Transverse colon (tissue), 4 donors: ENCODE data around the gene ITGAE. TPM values are rescaled to one million over a fixed set of nuclear protein-coding genes. Genes with fewer than 3 reads are reported as not detected.
A peak's percentile ranks its signal among the peaks of the same experiment; 100 is the strongest.

Experiments used
- DNase-seq: peaks from one replicate; pipeline ENCODE4 v3.0.0-alpha.2; 2019
- H3K27ac ChIP-seq, 4 donors: fragments of 200-600 bp; sonication (generic); 2 replicates each; pipeline ENCODE4 v1.5.1; 2016 to 2018; ENCODE audit warnings: inconsistent platforms in 4 of 4
- H3K27me3 ChIP-seq: fragments of 200-600 bp; sonication (generic); 2 replicates; pipeline ENCODE4 v1.5.1; 2017; ENCODE audit warnings: inconsistent platforms
- H3K36me3 ChIP-seq, 4 donors: fragments of 200-600 bp; sonication (generic); 2 replicates each; pipeline ENCODE4 v1.5.1; 2017 to 2019; ENCODE audit warnings: inconsistent platforms in 4 of 4
- H3K4me1 ChIP-seq, 4 donors: fragments of 200-600 bp; sonication (generic); 2 replicates each; pipeline ENCODE4 v1.5.1; 2017 to 2020; ENCODE audit warnings: inconsistent platforms in 4 of 4
- H3K4me3 ChIP-seq, 4 donors: fragments of 200-600 bp; sonication (generic); 1 replicate in 1 of 4; 2 replicates in 3 of 4; pipeline versions ENCODE4 v1.5.1 to v1.6.1; 2017 to 2019; ENCODE audit warnings: inconsistent platforms in 4 of 4
- H3K9me3 ChIP-seq, 2 donors: fragments of 200-600 bp; sonication (generic); 2 replicates each; pipeline ENCODE4 v1.5.1; 2017 to 2019; ENCODE audit warnings: inconsistent platforms in 2 of 2
- CTCF ChIP-seq, 5 experiments: fragments of 200-600 bp in 3 of 5; fragments of 450-650 bp in 2 of 5; sonication (generic) in 3 of 5; IDR thresholded peaks; 1 replicate in 2 of 5; 2 replicates in 3 of 5; pipeline ENCODE4 v1.5.1; 2016 to 2017; ENCODE audit warnings: antibody characterized with exemption in 5 of 5, inconsistent platforms in 3 of 5, mild to moderate bottlenecking in 2 of 5, moderate library complexity in 1 of 5
- EP300 ChIP-seq: sonication (generic); formaldehyde crosslinking; IDR thresholded peaks from one replicate; pipeline ENCODE4 v1.6.1; 2017; ENCODE audit warnings: antibody characterized with exemption, low read depth
- POLR2A ChIP-seq: fragments of 450-650 bp; IDR thresholded peaks from one replicate; pipeline ENCODE4 v1.6.1; 2016; ENCODE audit warnings: antibody characterized with exemption, mild to moderate bottlenecking, moderate library complexity
- POLR2AphosphoS5 ChIP-seq, 3 donors: sonication (generic); formaldehyde crosslinking; IDR thresholded peaks; one replicate each; pipeline ENCODE4 v1.6.1; 2016; ENCODE audit warnings: antibody characterized with exemption in 3 of 3
- WGBS, 2 donors: methylation state at CpG; one replicate each; pipeline ENCODE4 v1.1.5; 2018; ENCODE audit warnings: low coverage in 1 of 2; 5-methylcytosine and 5-hydroxymethylcytosine counted together
- in situ Hi-C, 4 donors: fragments of 200-750 bp; cut with MboI; loops; one replicate each; pipeline versions ENCODE4 v1.15.0 to v1.15.1; 2017; ENCODE audit warnings: low sequenced_read_pairs in 3 of 4, low pct_ligation_motif_present in 1 of 4, low pct_unique_long_range_greater_than_20kb in 1 of 4
- intact Hi-C: fragments of 100-400 bp; cut with DNase I; formaldehyde crosslinking; loops from one replicate; pipeline ENCODE4 v1.15.1; 2023; ENCODE audit warnings: low total_unique reads
- total RNA-seq, 4 donors: library from RNA; depleted of rRNA; stranded (reverse); fragments of >200 nt; gene quantifications; one replicate each; pipeline ENCODE4 v1.1.0, GENCODE V29; 2016

Gene ITGAE
- total RNA-seq, 4 donors from 2014 or later, result 2.8 to 23.1 (median 14.5) TPM

DNA sequence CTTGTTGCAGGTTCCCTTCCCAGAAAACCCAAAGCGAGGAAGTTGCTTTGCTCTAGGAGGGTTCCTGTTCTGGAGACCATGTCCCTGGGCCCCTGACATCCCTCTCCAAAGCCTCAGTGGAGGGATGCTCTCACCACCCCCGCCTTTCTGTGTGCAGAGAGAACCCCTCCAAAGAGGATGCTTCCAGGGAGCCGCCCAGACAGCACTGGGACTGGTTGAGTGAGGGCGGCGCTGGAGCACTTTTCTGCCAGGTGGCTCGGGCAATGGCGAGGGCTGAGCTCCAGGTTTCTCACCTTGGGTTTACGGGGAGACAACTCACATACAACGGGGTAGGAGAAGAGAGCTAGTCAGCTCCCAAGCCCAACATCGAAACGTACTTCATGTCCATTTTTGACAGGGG, 125.1 kb downstream of the ITGAE start:
- H3K27ac ChIP-seq, result no peak overlapping the region
- WGBS, 2 donors, result 81% methylated on average over 11 of the region's 11 CpGs; no CpG with 5 or more reads in 1 of the 2 donors
- peaks cover 0 to 8% (median 0%) of the 10 kb centered on the region in 4 donors for H3K36me3 ChIP-seq
- no peak for TF ChIP-seq EP300
- TF ChIP-seq CTCF (IDR thresholded peaks at IDR 0.05), result no peak
- no peak for TF ChIP-seq POLR2A
- no peak for TF ChIP-seq POLR2AphosphoS5 (IDR thresholded peaks at IDR 0.05)
- intact Hi-C loops, result no loop called here
- in situ Hi-C loops, result no loop called here
- DNase-seq, result no peak
- no peaks in the 10 kb centered on the region for H3K27me3 ChIP-seq
- H3K9me3 ChIP-seq, result no peaks in the 10 kb centered on the region
- no peak overlapping the region for H3K4me3 ChIP-seq
- no peaks in the 10 kb centered on the region for H3K4me1 ChIP-seq

DNA sequence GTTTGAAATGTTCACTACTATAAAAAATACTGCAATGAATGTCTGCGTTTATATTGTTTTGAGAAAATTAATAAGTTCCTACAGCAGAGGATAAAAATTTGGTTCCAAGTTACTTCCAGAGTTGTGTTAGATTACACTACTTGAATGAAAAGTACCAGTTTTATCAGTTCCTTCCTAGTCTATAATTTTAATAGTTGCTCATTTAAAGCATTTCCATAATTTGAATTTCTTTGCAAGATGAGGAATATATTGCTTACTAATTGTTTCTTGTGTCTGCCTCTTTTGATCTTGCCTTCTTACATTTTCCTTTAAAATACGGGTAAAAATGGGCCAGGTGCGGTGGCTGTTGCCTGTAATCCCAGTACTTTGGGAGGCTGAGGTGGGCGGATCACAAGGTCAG, 128.4 kb downstream of the ITGAE start:
- in situ Hi-C loops (no loop called here), intact Hi-C loops (no loop called here)
- TF ChIP-seq EP300 (no peak), POLR2A (no peak), CTCF (IDR thresholded peaks at IDR 0.05) (no peak), POLR2AphosphoS5 (IDR thresholded peaks at IDR 0.05) (no peak)
- Histone ChIP-seq H3K4me3 (no peak overlapping the region), H3K4me1 (peaks cover 9 to 14% (median 12%) of the 10 kb centered on the region in 4 donors), H3K9me3 (no peaks in the 10 kb centered on the region), H3K27ac (no peak overlapping the region), H3K27me3 (no peaks in the 10 kb centered on the region), H3K36me3 (peaks cover 0 to 8% (median 0%) of the 10 kb centered on the region in 4 donors)
- DNase-seq, result no peak
- WGBS, 2 donors, result 86 to 93% methylated on average over 4 of the region's 4 CpGs

DNA sequence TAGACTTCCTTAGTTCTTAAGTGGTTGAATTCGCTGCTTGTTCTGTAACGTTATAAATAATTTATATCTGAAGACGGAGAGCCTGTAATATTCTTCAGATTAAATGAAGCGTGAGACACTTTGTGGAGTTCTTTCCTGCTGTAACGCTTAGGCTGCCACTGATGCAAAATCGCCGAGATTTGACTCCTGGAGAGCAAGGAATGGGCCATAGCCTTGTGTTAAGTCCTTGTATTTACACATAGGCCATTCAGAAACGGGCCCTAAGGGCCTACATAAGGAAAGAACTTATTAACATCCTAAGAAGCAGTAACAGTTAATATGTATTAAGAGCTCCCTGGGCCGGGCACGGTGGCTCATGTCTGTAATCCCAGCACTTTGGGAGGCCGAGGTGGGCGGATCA, 131.4 kb downstream of the ITGAE start:
- in situ Hi-C loops, result no loop called here

DNA sequence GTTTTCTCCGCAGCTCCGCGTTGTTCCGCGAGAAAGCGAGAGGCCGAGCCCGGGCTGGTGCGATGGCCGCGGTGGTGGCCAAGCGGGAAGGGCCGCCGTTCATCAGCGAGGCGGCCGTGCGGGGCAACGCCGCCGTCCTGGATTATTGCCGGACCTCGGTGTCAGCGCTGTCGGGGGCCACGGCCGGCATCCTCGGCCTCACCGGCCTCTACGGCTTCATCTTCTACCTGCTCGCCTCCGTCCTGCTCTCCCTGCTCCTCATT, 132.0 kb downstream of the ITGAE start:
- H3K4me3 ChIP-seq, result peak overlapping the region; percentile 68 to 98 (median 84)
- intact Hi-C loops, result no loop called here
- in situ Hi-C loops, result no loop called here

More for the DNA sequence above, 131.4 kb downstream of the ITGAE start:
- H3K36me3 ChIP-seq, result peaks cover 0 to 12% (median 1%) of the 10 kb centered on the region in 4 donors
- H3K27me3 ChIP-seq, result no peaks in the 10 kb centered on the region
- no peak for DNase-seq
- no peaks in the 10 kb centered on the region for H3K9me3 ChIP-seq
- intact Hi-C loops, result no loop called here
- TF ChIP-seq POLR2AphosphoS5 (IDR thresholded peaks at IDR 0.05), result no peak
- no peak for TF ChIP-seq EP300
- TF ChIP-seq POLR2A, result no peak
- TF ChIP-seq CTCF (IDR thresholded peaks at IDR 0.05), result no peak
- H3K27ac ChIP-seq, result peak overlapping the region; percentile 93 to 99 (median 98)
- peak overlapping the region in 3 of 4 donors; percentile 84 to 98 (median 85) for H3K4me3 ChIP-seq
- H3K4me1 ChIP-seq, result peaks cover 16 to 32% (median 25%) of the 10 kb centered on the region in 4 donors
- 42% methylated on average over 12 of the region's 12 CpGs; no CpG with 5 or more reads in 1 of the 2 donors for WGBS, 2 donors

More for the DNA sequence above, 132.0 kb downstream of the ITGAE start:
- H3K27me3 ChIP-seq, result no peaks in the 10 kb centered on the region
- TF ChIP-seq CTCF (IDR thresholded peaks at IDR 0.05) (no peak), POLR2AphosphoS5 (IDR thresholded peaks at IDR 0.05) (no peak), POLR2A (no peak), EP300 (no peak)
- H3K36me3 ChIP-seq, result peaks cover 0 to 13% (median 4%) of the 10 kb centered on the region in 4 donors
- 0% methylated on average over 31 of the region's 32 CpGs; no CpG with 5 or more reads in 1 of the 2 donors for WGBS, 2 donors
- H3K27ac ChIP-seq, result peak overlapping the region; percentile 93 to 99 (median 98)
- no peaks in the 10 kb centered on the region for H3K9me3 ChIP-seq
- DNase-seq, result no peak
- H3K4me1 ChIP-seq, result peaks cover 16 to 32% (median 25%) of the 10 kb centered on the region in 4 donors
